SIG-M5 (cell line): Measurements from ENCODE around the gene CATSPERD.

Experiments used
- DNase-seq: peaks from one replicate; lab custom pipeline; 2025; lab: John Stamatoyannopoulos, UW

The CATSPERD gene, protein sequence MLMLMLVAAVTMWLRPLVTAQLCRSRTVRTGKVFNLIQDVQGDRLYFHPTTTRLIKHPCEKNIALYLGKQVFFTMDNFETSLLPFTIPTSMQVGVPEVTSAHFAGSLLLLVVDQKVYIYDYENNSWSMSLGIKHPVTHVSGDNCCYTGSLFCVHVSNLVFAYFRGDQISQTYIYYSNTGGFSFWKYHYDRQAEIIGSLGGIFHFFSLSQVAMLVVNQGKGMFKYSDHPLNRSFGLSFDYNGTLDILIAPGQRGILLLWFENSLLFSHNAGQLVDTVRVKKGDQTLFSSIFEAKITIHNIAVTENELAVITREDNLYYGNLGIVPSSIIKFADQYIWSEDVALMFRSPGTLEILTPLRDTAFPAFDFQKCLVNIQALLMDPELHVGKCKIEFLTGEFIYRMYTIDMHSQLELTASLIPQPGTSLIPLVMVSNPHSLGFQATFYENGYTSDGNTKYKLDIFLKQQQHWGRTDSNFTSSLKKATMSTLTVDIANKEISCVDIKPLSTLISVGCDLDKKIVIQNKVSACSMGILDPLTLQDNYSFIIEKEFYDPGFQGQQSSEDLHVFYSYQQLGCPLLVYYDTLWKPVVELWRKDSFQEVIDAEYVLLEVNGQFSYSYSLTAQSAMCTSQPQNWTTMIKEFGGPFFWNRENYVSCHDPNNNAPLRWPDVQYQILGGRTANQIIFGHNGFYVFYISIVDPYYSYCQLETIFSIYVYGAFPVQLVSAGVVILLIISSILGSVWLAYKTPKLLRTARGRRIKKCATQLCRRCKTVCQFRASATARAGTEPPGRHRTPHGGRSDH

DNA sequence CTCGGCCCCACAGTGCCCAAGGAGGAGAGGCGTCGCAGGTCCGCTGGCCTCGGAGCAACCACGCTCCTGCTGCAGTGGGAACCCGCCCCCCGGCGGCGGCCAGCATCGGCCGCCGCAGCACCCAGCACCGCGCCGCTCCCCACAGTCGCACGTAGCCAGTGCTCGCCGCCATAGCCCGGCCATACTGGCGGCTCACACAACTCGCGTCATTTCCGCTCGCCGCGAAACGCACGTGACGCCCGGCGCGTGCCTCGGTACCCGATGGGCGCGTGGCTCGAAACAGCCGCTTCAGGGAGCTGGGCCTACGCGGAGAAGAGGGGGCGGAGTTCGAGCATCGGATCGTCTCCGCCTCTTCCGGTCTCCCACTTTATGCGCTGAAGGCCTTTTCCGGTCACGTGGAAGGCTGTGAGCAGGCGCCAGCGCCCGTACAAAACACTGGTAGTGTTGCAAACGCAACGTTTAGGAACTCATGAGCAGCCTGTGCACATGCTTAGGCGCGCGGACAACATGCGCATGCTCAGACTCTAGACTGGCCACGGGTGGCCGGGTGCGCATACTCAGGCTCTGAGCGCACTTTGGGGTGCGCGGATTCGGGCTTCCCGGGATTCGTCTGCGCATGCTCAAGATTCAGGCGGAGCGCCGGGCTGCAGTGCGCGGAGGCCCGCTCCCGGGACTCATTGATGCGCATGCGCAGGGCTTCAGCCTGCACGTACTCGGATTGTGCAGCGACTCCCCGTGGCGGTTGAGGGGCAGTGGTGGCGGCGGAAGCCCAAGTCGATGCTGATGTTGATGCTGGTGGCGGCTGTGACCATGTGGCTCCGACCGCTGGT lies at the start of gene CATSPERD, which contains the start of gene LONP1:
CATSPERD (plus strand) TSS at position 677 of the 830 bp plus-strand sequence; CDS start at position 778, 101 bp downstream.
LONP1 (minus strand) TSS at position 186 of the 830 bp plus-strand sequence; CDS start at position 172, 14 bp downstream.
- DNase-seq: peak; percentile 90

DNA sequence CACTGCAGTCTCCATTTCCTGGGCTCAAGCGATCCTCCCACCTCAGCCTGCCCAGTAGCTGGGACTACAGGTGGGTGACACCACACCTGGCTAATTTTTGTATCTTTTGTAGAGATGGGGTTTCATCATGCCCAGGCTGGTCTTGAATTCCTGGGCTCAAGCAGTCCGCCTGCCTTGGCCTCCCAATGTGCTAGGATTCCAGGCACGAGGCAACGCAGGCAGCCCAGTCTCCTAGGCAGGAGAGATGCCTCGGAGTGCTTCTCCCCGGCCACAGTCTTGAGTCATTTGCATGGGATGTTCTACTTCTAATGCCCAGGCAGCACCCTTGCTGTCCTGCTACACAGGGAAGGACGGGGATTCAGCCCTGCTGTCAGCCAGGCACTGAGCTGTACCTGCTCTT lies 48.8 kb upstream of the CATSPERD start:
- no peak for DNase-seq

DNA sequence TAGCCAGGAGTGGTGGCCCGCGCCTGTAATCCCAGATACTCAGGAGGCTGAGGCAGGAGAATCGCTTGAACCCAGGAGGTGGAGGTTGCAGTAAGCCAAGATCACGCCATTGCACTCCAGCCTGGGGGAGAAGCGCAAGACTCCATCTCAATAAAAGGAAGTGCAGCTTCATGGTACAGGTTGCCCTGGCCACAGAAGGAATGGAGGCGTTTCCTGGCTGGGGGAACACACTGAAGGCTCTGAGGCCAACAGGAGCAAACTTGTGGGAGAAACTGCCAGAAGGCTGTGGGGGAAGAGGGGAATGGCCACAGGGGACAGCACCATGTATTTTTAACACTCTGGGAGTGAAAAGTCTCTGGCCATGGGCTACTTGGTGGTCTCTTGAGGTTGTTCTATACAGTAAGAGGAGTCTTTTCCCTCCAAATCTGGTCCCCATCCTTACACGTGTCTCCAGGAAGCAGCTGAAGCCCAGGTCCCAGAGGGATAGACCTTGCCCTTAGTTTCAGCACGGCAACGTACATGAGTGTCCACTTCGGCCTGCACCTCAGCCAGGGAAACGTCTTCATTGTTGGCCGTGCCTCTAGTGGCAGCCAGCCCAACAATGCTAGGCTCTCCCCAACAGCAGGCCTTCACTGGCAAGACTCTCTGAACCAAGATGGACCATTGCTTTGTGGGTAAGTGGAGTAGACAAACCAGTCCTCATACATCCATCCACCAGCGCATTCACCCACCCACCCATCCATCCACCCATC lies 47.6 kb upstream of the CATSPERD start:
- DNase-seq: no peak

DNA sequence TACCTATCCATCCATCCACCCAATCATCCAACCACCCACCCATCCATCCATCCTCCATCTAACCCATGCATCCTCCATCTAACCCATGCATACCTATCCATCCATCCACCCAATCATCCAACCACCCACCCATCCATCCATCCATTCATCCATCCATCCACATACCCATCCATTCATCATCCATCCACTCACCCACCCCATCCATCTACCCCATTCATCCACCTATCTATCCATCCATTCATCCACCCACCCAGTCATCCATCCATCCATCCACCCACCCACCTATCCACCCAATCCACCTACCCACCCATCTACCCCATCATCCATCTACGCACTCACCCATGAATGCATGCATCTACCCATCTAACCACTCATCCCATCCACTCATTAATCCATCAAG lies 46.7 kb upstream of the CATSPERD start:
- no peak for DNase-seq

DNA sequence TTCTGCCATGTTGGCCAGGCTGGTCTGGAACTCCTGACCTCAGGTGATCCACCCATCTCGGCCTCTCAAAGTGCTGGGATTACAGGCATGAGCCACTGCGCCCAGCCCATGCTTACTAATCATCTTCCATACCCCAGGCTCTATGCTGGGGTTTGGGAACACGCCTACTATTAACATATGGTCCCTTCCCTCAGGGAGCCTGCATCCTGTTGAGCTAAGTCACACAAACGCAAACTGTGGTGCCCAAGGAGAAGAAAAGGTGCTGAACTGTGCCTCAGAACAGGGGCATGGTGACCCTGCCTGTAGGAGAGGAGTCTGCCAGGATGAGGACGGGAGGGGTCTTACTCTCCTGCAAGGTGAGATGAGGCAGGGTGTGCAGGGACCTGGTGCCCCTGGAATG lies 45.7 kb upstream of the CATSPERD start:
- no peak for DNase-seq

DNA sequence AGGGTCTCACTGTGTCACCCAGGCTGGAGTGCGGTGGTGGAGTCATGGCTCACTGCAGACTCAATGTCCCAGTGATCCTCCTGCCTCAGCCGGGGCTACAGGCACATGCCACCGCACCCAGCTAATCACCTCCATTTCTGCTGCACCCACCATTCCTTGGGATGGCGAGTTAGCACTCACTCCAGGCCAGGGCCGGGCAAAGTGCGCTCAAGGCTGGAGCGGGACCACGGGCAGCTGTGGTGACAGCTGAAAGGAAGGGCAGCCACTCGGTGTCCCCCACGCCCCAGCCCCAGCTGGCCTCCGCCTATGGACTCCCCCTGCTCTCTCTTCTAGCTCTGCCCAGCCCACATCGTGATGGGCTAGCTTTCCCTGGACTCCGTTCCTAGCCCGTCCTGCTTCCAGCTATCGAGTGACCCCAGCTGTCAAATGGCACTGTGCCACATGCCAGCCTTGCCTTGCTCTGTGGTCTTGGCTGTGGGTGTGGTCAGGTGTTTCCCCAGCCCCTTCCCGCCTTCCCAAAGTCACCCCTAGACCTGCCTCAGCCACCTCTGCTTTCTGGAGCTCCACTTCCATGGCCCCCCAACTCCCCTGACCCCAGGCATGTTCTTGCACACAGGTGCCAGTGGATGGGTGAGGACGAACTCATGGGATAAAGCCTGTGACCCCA lies 44.2 kb upstream of the CATSPERD start:
- no peak for DNase-seq

DNA sequence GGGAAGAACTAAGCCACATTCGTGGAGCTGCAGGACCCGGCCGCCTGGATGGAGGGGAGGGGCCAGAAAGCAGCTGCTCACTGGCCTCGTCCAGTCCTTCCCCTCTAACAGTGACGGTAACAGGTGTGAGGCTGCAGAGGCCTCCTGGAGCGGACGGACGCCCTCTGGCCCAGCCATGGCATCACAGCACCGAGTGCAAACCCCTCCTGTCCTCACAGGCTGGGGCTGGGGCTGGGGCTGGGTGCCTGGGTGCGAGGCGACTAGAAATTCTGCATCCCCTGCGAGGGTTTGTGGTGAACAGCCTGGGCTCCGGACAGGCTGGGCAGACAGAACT lies 43.7 kb upstream of the CATSPERD start:
- DNase-seq: no peak

DNA sequence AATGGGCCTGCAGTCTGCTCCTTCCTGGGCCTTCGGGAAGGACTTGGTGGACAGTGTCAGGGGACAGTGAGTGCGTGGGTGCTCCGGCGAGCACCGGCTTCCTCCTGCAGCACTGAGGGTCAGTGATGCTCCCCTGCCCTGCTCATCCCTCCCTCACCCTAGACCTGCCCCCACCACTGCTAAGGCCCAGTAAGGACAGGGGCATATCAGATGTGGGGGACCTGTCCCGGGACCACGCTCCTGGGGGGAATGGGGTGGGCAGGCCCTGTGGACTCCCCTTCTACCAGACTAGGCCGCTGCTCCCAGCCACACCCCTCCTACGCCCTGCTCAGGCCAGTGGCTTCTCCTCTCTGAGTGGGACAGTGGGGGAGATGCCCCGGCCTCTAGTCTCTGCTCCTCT lies 43.3 kb upstream of the CATSPERD start:
- DNase-seq: no peak

DNA sequence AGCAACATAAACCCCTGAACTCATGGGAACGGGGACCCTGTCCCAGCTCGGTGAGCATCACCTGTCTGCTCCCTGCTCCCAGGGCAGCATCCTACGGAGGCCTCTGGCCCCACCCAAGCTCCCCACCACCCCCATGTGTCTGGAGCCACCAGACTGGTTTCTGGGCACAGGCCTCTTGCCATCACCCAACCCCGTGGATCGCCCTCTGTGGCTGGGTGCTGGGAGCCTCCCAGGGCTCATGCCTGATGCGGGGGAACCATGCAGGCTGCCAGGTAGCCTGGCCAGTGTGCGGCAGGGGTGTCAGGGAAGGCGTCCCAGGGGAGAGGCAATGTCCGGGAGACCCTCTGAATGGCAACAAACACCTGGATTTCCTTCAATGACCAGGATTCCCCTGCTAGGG lies 42.9 kb upstream of the CATSPERD start:
- DNase-seq: no peak

DNA sequence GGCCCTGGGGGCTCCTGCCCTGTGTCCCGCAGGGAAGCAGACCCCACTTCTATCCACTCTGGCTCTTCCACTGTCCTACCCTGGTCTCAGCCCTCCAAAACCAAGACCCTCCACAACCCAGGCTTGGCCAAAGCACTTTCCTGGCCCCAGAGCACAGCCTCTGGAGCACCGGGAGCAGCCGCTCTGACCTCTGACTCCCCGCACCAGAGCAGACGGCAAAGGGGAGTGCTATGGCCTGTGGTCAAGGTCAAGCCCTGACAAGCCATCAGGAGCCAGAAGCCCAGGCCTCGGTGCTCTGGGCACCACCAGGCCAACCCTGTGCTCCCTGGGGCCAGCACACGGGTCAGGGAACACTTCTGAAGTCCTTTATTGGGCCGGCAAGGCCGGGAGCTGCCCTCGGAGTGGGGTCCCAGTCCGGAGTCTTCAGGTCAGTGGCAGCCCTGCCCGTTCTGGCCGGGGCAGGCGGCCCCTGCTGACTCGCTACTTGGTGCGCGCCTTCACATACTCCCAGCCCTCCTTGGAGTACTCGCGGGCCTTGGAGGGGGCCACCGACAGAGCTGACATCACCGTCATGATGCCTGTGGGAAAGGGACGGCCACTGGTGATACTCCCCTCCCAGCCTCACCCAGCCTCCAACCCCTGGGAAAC lies 42.2 kb upstream of the CATSPERD start:
- DNase-seq: no peak

DNA sequence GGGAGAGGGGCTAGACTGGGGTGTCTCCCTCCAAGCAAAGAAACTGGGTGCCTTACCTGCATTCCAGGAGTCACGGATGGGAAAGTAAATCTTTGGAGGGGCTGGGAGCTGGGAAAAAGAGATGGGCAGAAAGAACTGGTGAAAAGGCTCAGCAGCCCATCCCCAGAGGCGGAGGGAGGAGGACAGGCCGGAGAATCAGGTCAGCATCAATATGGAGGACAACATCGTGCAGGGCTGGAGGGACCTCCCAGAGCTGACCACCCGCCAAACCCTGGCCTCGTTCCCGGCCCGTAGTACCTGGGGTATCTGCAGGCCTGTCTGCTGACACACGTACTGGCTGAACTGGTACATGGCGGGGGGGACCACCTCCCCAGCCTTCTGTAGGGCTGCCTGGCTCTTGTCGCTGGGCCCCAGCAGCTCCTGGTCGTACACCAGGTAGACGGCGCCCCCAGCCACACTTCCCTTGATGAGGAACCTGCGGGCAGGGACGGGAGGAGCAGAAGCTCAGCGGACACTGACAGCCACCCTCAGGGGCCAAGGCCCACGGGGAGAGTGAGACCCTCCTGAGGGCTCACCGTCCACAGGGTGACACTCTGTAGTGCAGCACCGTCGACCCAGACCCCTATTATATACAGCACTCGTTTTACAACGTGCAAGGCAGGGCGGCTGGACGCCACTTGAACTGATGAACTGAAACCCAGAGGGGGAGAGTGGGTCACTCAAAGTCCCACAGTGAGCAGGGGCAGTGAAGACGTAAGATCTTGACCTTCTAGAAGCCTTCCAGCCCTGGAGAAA lies 41.0 kb upstream of the CATSPERD start:
- DNase-seq: no peak

DNA sequence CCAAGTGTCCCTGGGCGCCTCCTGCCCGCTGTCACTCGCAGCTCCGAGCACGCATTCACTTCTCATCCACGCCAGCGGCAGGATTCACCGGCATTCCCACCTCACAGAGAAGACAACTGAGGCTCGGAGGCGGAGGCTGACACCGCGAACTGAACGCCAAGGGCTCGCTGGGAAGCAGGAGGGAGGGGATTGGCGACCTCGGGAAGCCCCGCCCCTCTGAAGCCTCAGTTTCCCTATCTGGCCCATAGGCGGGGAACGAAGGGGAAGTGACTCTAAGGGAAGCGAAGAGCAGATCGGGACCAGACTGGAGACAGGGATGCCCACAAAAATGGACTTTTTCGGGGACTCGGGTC lies 40.4 kb upstream of the CATSPERD start:
- DNase-seq: no peak

DNA sequence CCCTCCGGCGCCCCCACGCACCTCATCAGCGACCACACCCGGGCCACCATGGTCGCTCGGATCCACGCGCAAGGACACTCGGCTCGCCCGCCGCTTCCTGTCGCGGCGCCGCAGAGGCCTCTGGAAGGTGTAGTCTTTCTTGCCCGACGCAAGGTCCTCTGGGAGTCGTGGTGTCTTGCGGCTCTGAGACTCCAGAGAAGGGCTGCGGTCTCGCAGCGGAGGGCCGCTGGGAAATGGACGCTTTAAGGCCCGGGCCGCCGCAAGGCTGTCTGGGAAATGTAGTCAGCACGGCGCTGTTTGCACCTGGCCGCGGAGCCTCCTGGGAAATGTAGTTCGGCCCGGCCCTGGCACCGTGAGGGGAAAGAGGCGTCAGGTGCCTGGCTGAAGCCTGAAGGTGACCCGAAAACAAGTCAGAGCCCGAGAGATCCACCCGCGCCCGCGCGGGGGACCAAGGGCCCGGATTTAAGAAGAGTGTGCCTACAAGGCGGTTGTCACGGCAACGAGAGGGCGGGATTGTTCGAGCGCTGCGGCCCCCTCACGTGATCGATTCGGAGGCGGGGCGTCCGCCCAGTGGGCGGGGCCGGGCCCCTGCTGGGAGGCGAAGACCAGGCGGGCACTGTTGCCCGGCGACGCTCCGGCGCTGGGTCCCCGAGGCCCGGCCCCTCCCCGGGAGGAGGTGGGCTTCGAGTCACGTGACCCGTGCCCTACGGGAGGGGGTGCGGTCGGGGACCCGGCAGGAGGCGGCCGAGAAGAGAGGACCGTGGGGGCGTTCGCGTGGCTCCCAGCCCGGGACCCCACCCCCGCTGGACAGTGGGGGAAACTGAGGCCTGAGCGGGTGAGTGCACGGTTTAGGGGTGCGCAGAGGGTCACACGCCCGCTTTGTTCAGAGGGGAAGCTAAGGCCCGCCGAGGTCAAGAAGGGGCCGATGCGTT lies 39.7 kb upstream of the CATSPERD start, which contains the start of the genes HSD11B1L and MICOS13:
HSD11B1L (plus strand) TSS at position 591 of the 932 bp plus-strand sequence. CDS start 3,806 bp downstream, outside the sequence.
MICOS13 (minus strand) TSS at position 80 of the 932 bp plus-strand sequence; CDS start at position 50, 30 bp downstream.
- peak; percentile 92 for DNase-seq

DNA sequence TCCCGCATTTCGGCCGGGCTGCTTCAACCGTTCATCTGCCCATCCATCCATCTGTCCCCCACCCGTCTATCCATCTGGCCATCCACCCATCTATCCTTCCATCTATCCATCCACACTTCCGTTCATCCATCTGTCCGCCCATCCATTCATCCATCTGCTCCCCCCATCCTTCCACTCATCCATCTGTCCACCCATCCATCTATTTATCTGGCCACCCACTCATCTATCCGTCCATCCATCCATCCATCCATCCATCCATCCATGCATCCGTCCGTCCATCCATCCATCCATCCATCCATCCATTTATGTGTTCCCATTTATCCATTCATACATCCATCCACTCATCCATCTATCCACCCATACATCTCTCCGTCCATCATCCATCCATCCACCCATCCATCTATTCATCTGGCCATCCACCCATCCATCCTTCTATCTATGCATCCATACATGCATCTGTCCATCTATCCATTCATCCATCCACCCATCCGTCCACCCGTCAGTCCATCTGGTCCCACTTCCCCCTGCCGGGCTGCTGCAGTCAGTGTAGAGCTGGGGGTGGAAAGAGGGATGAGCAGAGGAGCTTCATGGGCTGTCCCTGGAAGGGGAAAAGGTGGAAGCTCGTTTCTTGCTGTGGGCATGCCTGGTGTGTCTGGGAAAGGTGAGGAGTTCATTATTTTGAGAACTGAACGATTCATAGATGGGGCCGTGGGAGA lies 38.9 kb upstream of the CATSPERD start:
- no peak for DNase-seq

DNA sequence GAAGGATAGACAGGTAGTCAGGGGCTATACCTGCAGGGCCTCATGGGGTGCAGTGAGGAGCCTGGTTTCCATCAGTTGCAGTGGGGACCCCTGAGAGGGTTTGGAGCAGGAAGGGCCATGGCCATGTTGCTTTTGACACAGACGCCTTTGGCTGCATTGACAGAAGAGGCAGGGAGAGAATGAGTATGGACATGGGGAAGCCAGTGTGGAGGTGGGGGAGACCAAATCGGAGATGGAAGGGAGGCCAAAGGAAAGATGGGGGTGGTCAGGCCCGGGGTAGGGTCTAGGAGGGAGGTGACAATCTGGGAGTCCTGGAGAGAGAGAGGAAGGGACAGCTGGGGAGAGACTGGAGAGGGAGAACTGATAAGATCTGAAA lies 38.3 kb upstream of the CATSPERD start:
- DNase-seq: no peak

DNA sequence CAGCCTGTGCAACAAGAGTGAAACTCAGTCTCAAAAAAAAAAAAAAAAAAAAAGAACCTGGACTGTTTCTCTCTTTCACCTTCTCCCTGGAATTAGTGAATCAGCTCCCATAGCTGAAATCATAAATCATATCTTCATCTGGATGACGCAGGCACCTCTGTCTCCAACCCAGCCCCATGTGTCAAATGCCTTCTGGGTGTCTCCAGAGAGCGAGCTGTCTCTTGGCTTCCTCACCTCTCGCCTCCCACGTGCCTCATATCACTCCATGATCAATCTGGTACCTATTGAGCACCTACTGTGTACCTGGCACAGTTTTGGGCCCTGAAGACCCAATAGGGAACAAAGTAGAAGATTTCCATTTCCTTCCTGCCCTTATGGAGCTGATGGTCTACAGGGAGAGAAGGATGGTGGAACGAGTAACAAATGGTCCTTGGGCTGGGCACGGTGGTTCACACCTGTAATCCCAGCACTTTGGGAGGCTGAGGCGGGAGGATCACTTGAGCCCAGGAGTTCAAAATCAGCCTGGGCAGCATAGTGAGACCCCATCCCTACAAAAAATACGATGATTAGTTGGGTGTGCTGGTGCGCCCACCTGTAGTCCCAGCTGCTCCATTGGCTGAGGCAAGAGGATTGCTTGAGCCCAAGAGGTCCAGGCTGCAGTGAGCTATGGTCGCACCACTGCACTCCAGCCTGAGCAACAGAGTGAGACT lies 37.1 kb upstream of the CATSPERD start:
- no peak for DNase-seq
